ENCODE measurements around the gene MYH7.

DNA sequence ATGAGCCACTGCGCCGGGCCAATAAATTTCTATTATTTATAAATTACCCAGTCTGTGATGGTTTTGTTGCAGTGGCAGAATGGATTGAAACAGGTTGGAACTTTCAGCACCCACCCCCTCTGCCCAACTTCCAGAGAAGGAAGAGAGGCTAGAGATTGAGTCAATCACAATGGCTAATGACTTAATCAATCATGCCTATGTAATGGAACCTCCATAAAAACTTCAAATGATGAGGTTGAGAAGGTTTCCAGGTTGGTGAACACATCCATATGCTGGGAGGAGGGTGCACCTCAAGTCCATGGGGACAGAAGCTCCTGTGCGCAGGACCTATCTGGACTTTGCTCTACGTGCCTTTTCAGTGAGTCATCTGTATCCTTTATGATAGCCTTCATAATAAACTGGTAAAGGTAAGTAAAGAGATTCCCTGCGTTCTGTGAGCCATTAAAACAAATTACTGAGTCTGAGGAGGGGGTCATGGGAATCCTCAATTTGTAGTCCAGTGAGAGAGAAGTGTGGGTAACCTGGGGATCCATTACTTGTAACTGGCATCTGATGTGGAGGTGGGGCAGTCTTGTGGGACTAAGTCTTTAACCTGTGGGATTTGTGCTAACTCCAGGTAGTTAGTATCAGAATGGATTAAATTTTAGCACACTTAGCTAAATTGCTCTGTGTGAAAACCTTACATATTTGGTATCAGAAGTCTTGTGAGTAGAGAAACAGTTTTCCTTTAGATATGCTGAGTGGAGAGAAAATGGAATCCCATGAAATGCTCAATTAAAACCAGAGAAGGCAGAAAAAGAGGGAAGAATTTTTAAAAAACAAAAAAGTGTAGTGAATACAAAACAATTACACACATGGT is 22.4 kb upstream of the MYH7 start:
- TF ChIP-seq, protein P1, sequence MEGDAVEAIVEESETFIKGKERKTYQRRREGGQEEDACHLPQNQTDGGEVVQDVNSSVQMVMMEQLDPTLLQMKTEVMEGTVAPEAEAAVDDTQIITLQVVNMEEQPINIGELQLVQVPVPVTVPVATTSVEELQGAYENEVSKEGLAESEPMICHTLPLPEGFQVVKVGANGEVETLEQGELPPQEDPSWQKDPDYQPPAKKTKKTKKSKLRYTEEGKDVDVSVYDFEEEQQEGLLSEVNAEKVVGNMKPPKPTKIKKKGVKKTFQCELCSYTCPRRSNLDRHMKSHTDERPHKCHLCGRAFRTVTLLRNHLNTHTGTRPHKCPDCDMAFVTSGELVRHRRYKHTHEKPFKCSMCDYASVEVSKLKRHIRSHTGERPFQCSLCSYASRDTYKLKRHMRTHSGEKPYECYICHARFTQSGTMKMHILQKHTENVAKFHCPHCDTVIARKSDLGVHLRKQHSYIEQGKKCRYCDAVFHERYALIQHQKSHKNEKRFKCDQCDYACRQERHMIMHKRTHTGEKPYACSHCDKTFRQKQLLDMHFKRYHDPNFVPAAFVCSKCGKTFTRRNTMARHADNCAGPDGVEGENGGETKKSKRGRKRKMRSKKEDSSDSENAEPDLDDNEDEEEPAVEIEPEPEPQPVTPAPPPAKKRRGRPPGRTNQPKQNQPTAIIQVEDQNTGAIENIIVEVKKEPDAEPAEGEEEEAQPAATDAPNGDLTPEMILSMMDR (IDR thresholded peaks at IDR 0.05), result no peak
- TF ChIP-seq EP300 (IDR thresholded peaks at IDR 0.05), result no peak
